ENCODE results near the gene C2orf72.

DNA sequence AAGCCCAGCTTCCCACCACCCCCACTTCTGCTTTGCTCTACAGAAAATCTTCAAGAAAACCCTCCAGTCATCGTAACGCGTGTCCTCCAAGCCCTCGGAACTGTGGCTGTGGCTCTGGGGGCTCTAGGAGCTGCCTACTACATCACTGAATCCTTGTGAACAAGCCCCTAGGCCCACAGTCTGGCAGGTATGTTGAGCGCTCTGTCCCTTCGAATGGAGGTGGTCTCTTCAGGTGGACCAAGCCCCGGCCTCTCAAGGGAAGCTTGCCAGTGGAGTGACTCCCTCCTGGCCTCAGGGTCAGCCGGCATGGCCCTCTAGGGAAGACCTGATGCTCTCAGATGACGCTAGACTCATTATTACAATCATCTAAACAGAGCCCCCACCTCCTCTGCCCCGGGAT is 34.7 kb upstream of the C2orf72 start:
- TF ChIP-seq CREB1 (IDR thresholded peaks at IDR 0.05; ENCODE audit: low read depth): no peak
- no peak for TF ChIP-seq TCF12 (IDR thresholded peaks at IDR 0.05; ENCODE audit: low read depth)
- TF ChIP-seq, protein P1, sequence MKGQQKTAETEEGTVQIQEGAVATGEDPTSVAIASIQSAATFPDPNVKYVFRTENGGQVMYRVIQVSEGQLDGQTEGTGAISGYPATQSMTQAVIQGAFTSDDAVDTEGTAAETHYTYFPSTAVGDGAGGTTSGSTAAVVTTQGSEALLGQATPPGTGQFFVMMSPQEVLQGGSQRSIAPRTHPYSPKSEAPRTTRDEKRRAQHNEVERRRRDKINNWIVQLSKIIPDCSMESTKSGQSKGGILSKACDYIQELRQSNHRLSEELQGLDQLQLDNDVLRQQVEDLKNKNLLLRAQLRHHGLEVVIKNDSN (IDR thresholded peaks at IDR 0.05): no peak
- TF ChIP-seq, protein P2, sequence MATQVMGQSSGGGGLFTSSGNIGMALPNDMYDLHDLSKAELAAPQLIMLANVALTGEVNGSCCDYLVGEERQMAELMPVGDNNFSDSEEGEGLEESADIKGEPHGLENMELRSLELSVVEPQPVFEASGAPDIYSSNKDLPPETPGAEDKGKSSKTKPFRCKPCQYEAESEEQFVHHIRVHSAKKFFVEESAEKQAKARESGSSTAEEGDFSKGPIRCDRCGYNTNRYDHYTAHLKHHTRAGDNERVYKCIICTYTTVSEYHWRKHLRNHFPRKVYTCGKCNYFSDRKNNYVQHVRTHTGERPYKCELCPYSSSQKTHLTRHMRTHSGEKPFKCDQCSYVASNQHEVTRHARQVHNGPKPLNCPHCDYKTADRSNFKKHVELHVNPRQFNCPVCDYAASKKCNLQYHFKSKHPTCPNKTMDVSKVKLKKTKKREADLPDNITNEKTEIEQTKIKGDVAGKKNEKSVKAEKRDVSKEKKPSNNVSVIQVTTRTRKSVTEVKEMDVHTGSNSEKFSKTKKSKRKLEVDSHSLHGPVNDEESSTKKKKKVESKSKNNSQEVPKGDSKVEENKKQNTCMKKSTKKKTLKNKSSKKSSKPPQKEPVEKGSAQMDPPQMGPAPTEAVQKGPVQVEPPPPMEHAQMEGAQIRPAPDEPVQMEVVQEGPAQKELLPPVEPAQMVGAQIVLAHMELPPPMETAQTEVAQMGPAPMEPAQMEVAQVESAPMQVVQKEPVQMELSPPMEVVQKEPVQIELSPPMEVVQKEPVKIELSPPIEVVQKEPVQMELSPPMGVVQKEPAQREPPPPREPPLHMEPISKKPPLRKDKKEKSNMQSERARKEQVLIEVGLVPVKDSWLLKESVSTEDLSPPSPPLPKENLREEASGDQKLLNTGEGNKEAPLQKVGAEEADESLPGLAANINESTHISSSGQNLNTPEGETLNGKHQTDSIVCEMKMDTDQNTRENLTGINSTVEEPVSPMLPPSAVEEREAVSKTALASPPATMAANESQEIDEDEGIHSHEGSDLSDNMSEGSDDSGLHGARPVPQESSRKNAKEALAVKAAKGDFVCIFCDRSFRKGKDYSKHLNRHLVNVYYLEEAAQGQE (IDR thresholded peaks at IDR 0.05; ENCODE audit: low read depth): no peak
- TF ChIP-seq NFIC (IDR thresholded peaks at IDR 0.05): no peak
- no peak for TF ChIP-seq EP300 (IDR thresholded peaks at IDR 0.05; ENCODE audit: borderline replicate concordance)
